ENCODE results near the gene WDR70. TPM values are rescaled to one million over a fixed set of nuclear protein-coding genes. Genes with fewer than 3 reads are reported as not detected.
A peak's percentile ranks its signal among the peaks of the same experiment; 100 is the strongest.

WDR70 gene
- total and polyA plus RNA-seq, 10 of the 15 experiments (the other 5 are each of a cell fraction or from before 2014, with no cell fraction given), result 10.9 to 33.6 (median 29.1) TPM

DNA sequence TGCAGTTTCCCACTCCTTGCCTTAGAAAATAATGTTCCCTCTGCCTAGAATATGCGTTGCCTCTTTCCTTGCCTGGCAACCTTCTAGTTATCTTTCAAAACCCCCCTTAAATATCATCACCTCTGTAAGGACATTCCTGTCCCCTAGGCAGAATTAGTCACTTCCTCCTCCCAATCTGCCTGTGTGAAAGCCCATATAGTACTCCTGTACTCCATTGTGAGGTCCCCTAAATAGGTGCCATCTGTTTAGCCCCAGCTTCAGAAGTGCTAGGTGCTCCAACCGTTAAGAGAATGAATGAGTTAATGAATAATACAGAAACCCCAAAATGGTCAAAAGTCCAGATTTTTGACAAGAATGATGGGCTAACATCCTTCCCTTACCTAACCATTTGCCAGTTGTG, 279.3 kb downstream of the WDR70 start:
- no peaks in the 10 kb centered on the region for H3K36me3 ChIP-seq (ENCODE audit: control insufficient read depth in 2 of 2, insufficient read depth in 2 of 2, low read length in 1 of 2)
- no peak overlapping the region for H2AFZ ChIP-seq (ENCODE audit: control insufficient read depth, low read depth, low read length)
- no peak overlapping the region for H3K4me2 ChIP-seq (ENCODE audit: control insufficient read depth, insufficient read depth)
- intact Hi-C loops (cut with micrococcal nuclease; ENCODE audit: unreplicated experiment), result no loop called here
- in situ Hi-C loops (cut with MboI), result no loop called here
- H4K20me1 ChIP-seq (ENCODE audit: control insufficient read depth, insufficient read depth), result no peaks in the 10 kb centered on the region
- no TSS peak for BruUV-seq (replicated peaks)
- TF ChIP-seq IKZF2 (IDR thresholded peaks at IDR 0.05) (0 out of 4 replicates have a peak, but pooled peaks of 1 of the 2 experiments have one; percentile 16), RAD21 (IDR thresholded peaks at IDR 0.05; ENCODE audit: insufficient read depth, low read depth, low read length) (no peak)
- FAIRE-seq, result no peak
- no peak overlapping the region for H3K27ac ChIP-seq (ENCODE audit: control insufficient read depth, insufficient read depth)
- H3K27me3 ChIP-seq (replicated peaks in 1 of 2; ENCODE audit: control insufficient read depth in 2 of 2, insufficient read depth in 2 of 2, low read length in 1 of 2), result no peaks in the 10 kb centered on the region
- ChIA-PET RAD21 (ENCODE audit: unreplicated experiment) (no interaction called here), SMC1A (ENCODE audit: uncharacterized antibody, unreplicated experiment) (no interaction called here), CTCF (no interaction called here), POLR2A (no interaction called here)
- 63% methylated on average over 2 of the region's 2 CpGs for WGBS (ENCODE audit: insufficient coverage, insufficient replicate concordance, low lambda C conversion rate, missing lambda C conversion rate)
- DNase-seq (ENCODE audit: low read depth, low spot score), result no peak
- H3K4me3 ChIP-seq, result no peak overlapping the region
- peak; percentile 79 for ATAC-seq
- no peaks in the 10 kb centered on the region for H3K4me1 ChIP-seq (ENCODE audit: control insufficient read depth, insufficient read depth, low read length)
- H3K9ac ChIP-seq (ENCODE audit: control insufficient read depth, insufficient read depth, low read length), result no peak overlapping the region
- H3K9me3 ChIP-seq (replicated peaks; ENCODE audit: control insufficient read depth, insufficient read depth, low read length), result no peaks in the 10 kb centered on the region
- no peaks in the 10 kb centered on the region for H3K79me2 ChIP-seq (ENCODE audit: control insufficient read depth, insufficient read depth, low read length)

DNA sequence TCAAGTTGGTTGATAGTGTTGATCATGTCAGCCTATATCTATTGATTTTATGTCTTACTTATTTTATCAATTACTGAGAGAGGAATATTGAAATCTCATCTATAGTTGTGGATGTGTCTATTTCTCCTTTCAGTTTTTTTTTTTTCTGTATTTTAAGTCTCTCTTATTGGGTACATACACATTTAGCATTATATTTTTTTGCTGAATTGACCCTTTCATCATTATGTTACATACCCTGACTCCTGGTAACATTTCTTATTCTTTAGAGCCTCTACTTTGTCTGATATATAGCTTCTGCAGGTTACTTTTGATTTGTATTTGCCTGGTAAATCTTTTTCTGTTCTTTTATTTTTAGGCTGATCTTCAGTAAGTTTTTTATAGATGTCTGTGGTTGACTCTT, 281.2 kb downstream of the WDR70 start:
- ChIA-PET SMC1A (ENCODE audit: uncharacterized antibody, unreplicated experiment) (no interaction called here), POLR2A (no interaction called here), RAD21 (ENCODE audit: unreplicated experiment) (no interaction called here), CTCF (interaction anchor here (0.7 kb wide), 1 partner anchor 18 kb away, joined by 3 read pairs; no protein-coding TSS in a partner anchor)
- no peaks in the 10 kb centered on the region for H3K27me3 ChIP-seq (replicated peaks in 1 of 2; ENCODE audit: control insufficient read depth in 2 of 2, insufficient read depth in 2 of 2, low read length in 1 of 2)
- H3K9ac ChIP-seq (ENCODE audit: control insufficient read depth, insufficient read depth, low read length), result no peak overlapping the region
- no peaks in the 10 kb centered on the region for H3K4me1 ChIP-seq (ENCODE audit: control insufficient read depth, insufficient read depth, low read length)
- FAIRE-seq (no peak), ATAC-seq (no peak), DNase-seq (ENCODE audit: low read depth, low spot score) (no peak)
- H4K20me1 ChIP-seq (ENCODE audit: control insufficient read depth, insufficient read depth), result no peaks in the 10 kb centered on the region
- TF ChIP-seq EED (IDR thresholded peaks at IDR 0.05; ENCODE audit: low read depth), result no peak
- TF ChIP-seq, protein P1, sequence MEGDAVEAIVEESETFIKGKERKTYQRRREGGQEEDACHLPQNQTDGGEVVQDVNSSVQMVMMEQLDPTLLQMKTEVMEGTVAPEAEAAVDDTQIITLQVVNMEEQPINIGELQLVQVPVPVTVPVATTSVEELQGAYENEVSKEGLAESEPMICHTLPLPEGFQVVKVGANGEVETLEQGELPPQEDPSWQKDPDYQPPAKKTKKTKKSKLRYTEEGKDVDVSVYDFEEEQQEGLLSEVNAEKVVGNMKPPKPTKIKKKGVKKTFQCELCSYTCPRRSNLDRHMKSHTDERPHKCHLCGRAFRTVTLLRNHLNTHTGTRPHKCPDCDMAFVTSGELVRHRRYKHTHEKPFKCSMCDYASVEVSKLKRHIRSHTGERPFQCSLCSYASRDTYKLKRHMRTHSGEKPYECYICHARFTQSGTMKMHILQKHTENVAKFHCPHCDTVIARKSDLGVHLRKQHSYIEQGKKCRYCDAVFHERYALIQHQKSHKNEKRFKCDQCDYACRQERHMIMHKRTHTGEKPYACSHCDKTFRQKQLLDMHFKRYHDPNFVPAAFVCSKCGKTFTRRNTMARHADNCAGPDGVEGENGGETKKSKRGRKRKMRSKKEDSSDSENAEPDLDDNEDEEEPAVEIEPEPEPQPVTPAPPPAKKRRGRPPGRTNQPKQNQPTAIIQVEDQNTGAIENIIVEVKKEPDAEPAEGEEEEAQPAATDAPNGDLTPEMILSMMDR (IDR thresholded peaks at IDR 0.05 in 2 of 3, conservative IDR thresholded peaks at IDR 0.05 in 1 of 3; ENCODE audit: control insufficient read depth in 2 of 3, extremely low read depth in 1 of 3, insufficient read depth in 1 of 3, low read depth in 3 of 3, low read length in 3 of 3), result no peak
- TF ChIP-seq WRNIP1 (IDR thresholded peaks at IDR 0.05; ENCODE audit: borderline replicate concordance, low read depth, low read length), result no peak
- no peak for TF ChIP-seq CHD1 (IDR thresholded peaks at IDR 0.05; ENCODE audit: low read depth, low read length)
- TF ChIP-seq SP1 (IDR thresholded peaks at IDR 0.05; ENCODE audit: low read depth, low read length), result no peak
- no peak overlapping the region for H3K27ac ChIP-seq (ENCODE audit: control insufficient read depth, insufficient read depth)
- H3K9me3 ChIP-seq (replicated peaks; ENCODE audit: control insufficient read depth, insufficient read depth, low read length), result no peaks in the 10 kb centered on the region
- no peak overlapping the region for H3K4me2 ChIP-seq (ENCODE audit: control insufficient read depth, insufficient read depth)
- intact Hi-C loops (cut with micrococcal nuclease; ENCODE audit: unreplicated experiment) (no loop called here), in situ Hi-C loops (cut with MboI) (no loop called here)
- no TSS peak for BruUV-seq (replicated peaks)
- H3K36me3 ChIP-seq (ENCODE audit: control insufficient read depth in 2 of 2, insufficient read depth in 2 of 2, low read length in 1 of 2), result no peaks in the 10 kb centered on the region
- H2AFZ ChIP-seq (ENCODE audit: control insufficient read depth, low read depth, low read length), result no peak overlapping the region
- H3K79me2 ChIP-seq (ENCODE audit: control insufficient read depth, insufficient read depth, low read length), result no peaks in the 10 kb centered on the region
- no peak overlapping the region for H3K4me3 ChIP-seq

Data from GM12878 (cell line).